ENCODE measurements around the gene CYB561D1. TPM values are rescaled to one million over a fixed set of nuclear protein-coding genes. Genes with fewer than 3 reads are reported as not detected.

Gene CYB561D1
- total RNA-seq, 4 donors from 2014 or later: 6.2 to 16.4 (median 8.2) TPM

DNA sequence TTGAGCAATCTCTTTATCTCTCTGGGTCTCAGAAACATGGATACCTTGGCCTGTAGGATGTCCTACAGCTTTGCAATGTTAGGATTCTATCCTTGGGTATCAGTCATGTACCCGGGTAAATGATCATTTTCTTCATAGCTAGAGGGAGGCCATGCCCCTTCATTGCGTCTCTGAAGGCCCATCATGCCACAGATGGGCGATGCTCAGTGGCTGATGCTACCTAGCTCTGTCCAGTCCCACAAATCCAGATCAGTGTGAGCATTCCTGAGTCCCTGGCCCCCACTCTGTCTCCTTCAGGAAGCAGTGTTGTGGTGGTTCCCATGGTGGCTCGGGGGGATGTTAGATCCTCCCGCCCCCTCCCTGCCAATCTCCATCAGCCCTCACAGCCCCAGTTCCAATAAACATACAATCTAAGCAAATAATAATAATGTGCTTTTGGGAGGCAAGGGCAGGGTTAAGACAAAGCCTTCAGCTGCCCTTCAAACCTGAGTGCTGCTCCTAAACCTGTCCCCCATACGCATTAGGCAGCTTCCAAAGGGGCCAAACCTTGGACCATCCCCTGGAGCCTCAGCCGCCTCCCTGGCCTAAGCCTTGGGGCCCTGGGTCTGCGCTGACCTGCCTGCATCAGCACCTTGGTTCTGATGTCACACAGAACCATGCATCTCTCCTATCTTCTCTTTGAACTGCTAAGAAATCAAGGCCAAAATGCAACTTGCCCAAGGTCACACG, 45.1 kb downstream of the CYB561D1 start:
- DNase-seq (ENCODE audit: extremely low spot score): no peak
- TF ChIP-seq POLR2AphosphoS5 (IDR thresholded peaks at IDR 0.05) (no peak), EP300 (IDR thresholded peaks at IDR 0.05) (no peak), POLR2A (IDR thresholded peaks at IDR 0.05; ENCODE audit: low read depth) (no peak)
- TF ChIP-seq, protein P1, sequence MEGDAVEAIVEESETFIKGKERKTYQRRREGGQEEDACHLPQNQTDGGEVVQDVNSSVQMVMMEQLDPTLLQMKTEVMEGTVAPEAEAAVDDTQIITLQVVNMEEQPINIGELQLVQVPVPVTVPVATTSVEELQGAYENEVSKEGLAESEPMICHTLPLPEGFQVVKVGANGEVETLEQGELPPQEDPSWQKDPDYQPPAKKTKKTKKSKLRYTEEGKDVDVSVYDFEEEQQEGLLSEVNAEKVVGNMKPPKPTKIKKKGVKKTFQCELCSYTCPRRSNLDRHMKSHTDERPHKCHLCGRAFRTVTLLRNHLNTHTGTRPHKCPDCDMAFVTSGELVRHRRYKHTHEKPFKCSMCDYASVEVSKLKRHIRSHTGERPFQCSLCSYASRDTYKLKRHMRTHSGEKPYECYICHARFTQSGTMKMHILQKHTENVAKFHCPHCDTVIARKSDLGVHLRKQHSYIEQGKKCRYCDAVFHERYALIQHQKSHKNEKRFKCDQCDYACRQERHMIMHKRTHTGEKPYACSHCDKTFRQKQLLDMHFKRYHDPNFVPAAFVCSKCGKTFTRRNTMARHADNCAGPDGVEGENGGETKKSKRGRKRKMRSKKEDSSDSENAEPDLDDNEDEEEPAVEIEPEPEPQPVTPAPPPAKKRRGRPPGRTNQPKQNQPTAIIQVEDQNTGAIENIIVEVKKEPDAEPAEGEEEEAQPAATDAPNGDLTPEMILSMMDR (IDR thresholded peaks at IDR 0.05): no peak
- Histone ChIP-seq H3K36me3 (no peaks in the 10 kb centered on the region), H3K4me1 (peaks cover 13 to 18% (median 16%) of the 10 kb centered on the region in 4 donors), H3K27me3 (peaks cover 0 to 5% (median 0%) of the 10 kb centered on the region in 4 donors), H3K27ac (replicated peaks in 1 of 4) (no peak overlapping the region), H3K9me3 (no peaks in the 10 kb centered on the region), H3K4me3 (no peak overlapping the region)
- 89% methylated on average over 7 of the region's 9 CpGs for WGBS
- intact Hi-C loops (cut with DNase I): no loop called here

DNA sequence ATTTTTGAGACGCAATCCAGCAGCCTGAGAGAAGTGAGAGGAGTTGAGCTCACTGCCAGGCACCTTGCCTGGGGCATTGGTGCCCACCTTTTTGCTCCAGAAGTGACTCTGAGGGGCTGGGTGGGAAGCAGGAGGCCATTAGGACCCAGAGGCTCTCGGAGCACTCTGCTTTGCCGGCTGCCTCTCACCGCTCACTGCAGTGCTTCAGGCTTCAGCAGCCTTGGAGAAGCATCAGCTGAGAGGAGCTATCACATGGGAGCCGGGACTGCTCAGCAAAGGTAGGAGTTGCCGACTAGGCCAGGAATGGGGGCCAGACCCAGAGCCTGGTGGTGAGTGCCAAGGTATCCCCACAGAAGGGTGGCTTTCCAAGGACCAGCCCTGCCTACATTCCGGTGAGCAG, 45.8 kb downstream of the CYB561D1 start, which contains the start of gene GPR61:
TSS of gene GPR61 (plus strand) at position 197 of the 400 bp plus-strand sequence. CDS start 3,151 bp downstream, outside the sequence.
- intact Hi-C loops (cut with DNase I): loop anchor here (5.0 to 10.0 kb wide), 2 partner anchors 218 to 445 kb away; partner anchors contain the start of gene AHCYL1
- WGBS: 68% methylated on average over 4 of the region's 7 CpGs
- peaks cover 0 to 5% (median 0%) of the 10 kb centered on the region in 4 donors for H3K27me3 ChIP-seq
- H3K27ac ChIP-seq (replicated peaks in 1 of 4): no peak within 1 kb of the TSS
- H3K4me3 ChIP-seq: no peak within 1 kb of the TSS
- no peaks in the 10 kb centered on the region for H3K36me3 ChIP-seq
- no peaks in the 10 kb centered on the region for H3K9me3 ChIP-seq
- H3K4me1 ChIP-seq: peaks cover 13 to 18% (median 16%) of the 10 kb centered on the region in 4 donors
- TF ChIP-seq, protein P1 (IDR thresholded peaks at IDR 0.05): no peak
- TF ChIP-seq POLR2A (IDR thresholded peaks at IDR 0.05; ENCODE audit: low read depth): no peak
- no peak for TF ChIP-seq EP300 (IDR thresholded peaks at IDR 0.05)
- DNase-seq (ENCODE audit: extremely low spot score): no peak

DNA sequence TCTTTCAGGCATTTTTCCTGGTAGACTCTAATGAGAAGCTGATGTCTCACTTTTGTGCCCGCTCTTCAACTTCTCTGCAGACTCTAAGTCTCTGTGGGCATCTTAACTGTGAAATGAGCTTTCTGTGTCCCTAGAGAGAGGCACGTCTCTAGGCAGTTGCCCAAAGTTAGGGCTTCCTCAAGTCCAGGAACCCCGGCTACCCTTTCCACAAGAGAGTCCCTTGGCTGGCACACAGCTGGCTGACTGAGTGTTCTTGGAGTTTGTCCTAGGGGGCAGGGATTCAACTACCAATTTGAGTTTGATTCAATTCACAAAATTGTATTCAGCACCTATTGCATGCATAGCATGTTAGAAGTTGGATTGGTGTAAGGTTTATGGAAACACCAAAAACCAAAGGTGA, 47.2 kb downstream of the CYB561D1 start:
- Histone ChIP-seq H3K36me3 (no peaks in the 10 kb centered on the region), H3K4me1 (peaks cover 7 to 8% (median 8%) of the 10 kb centered on the region in 4 donors), H3K4me3 (no peak overlapping the region), H3K9me3 (no peaks in the 10 kb centered on the region), H3K27me3 (peaks cover 0 to 5% (median 0%) of the 10 kb centered on the region in 4 donors), H3K27ac (replicated peaks in 1 of 4) (no peak overlapping the region)
- TF ChIP-seq POLR2AphosphoS5 (IDR thresholded peaks at IDR 0.05): no peak
- TF ChIP-seq POLR2A (IDR thresholded peaks at IDR 0.05; ENCODE audit: low read depth): no peak
- TF ChIP-seq, protein P1 (IDR thresholded peaks at IDR 0.05): no peak
- no peak for TF ChIP-seq EP300 (IDR thresholded peaks at IDR 0.05)
- 93% methylated on average over 3 of the region's 3 CpGs for WGBS
- intact Hi-C loops (cut with DNase I): loop anchor here (5.0 to 10.0 kb wide), 2 partner anchors 216 to 444 kb away; partner anchors contain the start of gene AHCYL1
- DNase-seq (ENCODE audit: extremely low spot score): no peak

DNA sequence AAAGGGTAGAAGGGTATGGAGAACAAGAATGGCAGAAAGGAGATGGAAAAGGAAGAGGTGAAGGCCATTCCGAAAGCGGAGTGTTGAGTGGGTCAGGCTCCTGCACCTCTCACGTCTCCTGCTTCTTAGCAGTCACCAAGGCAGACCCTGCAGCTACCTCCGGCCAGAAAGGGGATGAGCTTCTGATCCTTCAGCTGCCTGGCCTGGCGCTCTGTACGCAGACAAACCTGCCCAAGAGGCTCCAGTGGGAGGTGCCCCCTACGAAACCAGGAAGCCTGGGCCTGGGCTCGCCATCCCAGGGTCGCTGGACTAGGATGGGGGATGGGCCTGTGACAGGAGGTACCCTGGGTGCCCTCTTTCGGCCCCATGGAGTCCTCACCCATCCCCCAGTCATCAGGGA, 48.8 kb downstream of the CYB561D1 start:
- TF ChIP-seq POLR2AphosphoS5 (IDR thresholded peaks at IDR 0.05) (no peak), EP300 (IDR thresholded peaks at IDR 0.05) (no peak), POLR2A (IDR thresholded peaks at IDR 0.05; ENCODE audit: low read depth) (no peak)
- no peak overlapping the region for H3K27ac ChIP-seq (replicated peaks in 1 of 4)
- no peak overlapping the region for H3K4me3 ChIP-seq
- H3K9me3 ChIP-seq: no peaks in the 10 kb centered on the region
- 82% methylated on average over 7 of the region's 10 CpGs for WGBS
- no peak for DNase-seq (ENCODE audit: extremely low spot score)
- H3K27me3 ChIP-seq: peaks cover 0 to 5% (median 0%) of the 10 kb centered on the region in 4 donors
- peaks cover 12 to 13% (median 13%) of the 10 kb centered on the region in 4 donors for H3K4me1 ChIP-seq
- no peaks in the 10 kb centered on the region for H3K36me3 ChIP-seq
- intact Hi-C loops (cut with DNase I): loop anchor here (5.0 to 10.0 kb wide), 2 partner anchors 215 to 442 kb away; partner anchors contain the start of gene AHCYL1

DNA sequence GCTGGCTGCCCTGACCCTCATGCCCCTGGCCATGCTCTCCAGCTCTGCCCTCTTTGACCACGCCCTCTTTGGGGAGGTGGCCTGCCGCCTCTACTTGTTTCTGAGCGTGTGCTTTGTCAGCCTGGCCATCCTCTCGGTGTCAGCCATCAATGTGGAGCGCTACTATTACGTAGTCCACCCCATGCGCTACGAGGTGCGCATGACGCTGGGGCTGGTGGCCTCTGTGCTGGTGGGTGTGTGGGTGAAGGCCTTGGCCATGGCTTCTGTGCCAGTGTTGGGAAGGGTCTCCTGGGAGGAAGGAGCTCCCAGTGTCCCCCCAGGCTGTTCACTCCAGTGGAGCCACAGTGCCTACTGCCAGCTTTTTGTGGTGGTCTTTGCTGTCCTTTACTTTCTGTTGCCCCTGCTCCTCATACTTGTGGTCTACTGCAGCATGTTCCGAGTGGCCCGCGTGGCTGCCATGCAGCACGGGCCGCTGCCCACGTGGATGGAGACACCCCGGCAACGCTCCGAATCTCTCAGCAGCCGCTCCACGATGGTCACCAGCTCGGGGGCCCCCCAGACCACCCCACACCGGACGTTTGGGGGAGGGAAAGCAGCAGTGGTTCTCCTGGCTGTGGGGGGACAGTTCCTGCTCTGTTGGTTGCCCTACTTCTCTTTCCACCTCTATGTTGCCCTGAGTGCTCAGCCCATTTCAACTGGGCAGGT, 49.5 kb downstream of the CYB561D1 start:
- intact Hi-C loops (cut with DNase I): loop anchor here (5.0 to 10.0 kb wide), 2 partner anchors 214 to 441 kb away; partner anchors contain the start of gene AHCYL1
- DNase-seq (ENCODE audit: extremely low spot score): no peak
- Histone ChIP-seq H3K27me3 (peaks cover 0 to 5% (median 0%) of the 10 kb centered on the region in 4 donors), H3K4me1 (peaks cover 12 to 16% (median 15%) of the 10 kb centered on the region in 4 donors), H3K36me3 (no peaks in the 10 kb centered on the region), H3K9me3 (no peaks in the 10 kb centered on the region), H3K4me3 (no peak overlapping the region), H3K27ac (replicated peaks in 1 of 4) (no peak overlapping the region)
- TF ChIP-seq, protein P1 (IDR thresholded peaks at IDR 0.05): no peak
- TF ChIP-seq POLR2A (IDR thresholded peaks at IDR 0.05; ENCODE audit: low read depth) (no peak), EP300 (IDR thresholded peaks at IDR 0.05) (no peak), POLR2AphosphoS5 (IDR thresholded peaks at IDR 0.05) (no peak)
- WGBS: 90% methylated on average over 24 of the region's 24 CpGs

All from esophagus muscularis mucosa (tissue), 4 donors.